Colonic mucosa (tissue), 4 donors: Measurements from ENCODE around the gene KCNH5. TPM values are rescaled to one million over a fixed set of nuclear protein-coding genes. Genes with fewer than 3 reads are reported as not detected.

Experiments used
- DNase-seq: peaks from one replicate; pipeline ENCODE4 v3.0.0-alpha.2; 2020
- H3K27ac ChIP-seq: fragments of 200-600 bp; one replicate; pipeline ENCODE4 v1.8.0; 2021
- H3K27me3 ChIP-seq: fragments of 200-600 bp; one replicate; pipeline ENCODE4 v1.8.0; 2021
- H3K36me3 ChIP-seq: fragments of 200-600 bp; one replicate; pipeline ENCODE4 v1.8.0; 2021
- H3K4me1 ChIP-seq: fragments of 200-600 bp; one replicate; pipeline ENCODE4 v1.8.0; 2021; ENCODE audit warnings: mild to moderate bottlenecking
- H3K4me3 ChIP-seq: fragments of 200-600 bp; one replicate; pipeline ENCODE4 v1.8.0; 2021
- H3K9ac ChIP-seq, 2 donors: one replicate each; pipeline ENCODE4 v1.7.0; 2013; ENCODE audit warnings: control low read depth in 2 of 2, low read depth in 2 of 2, low read length in 2 of 2
- H3K9me3 ChIP-seq: fragments of 200-600 bp; one replicate; pipeline ENCODE4 v1.8.0; 2021
- intact Hi-C: fragments of 100-400 bp; cut with DNase I; formaldehyde crosslinking; loops from one replicate; pipeline ENCODE4 v1.14.1; 2022
- total RNA-seq, 2 donors: library from RNA; stranded (reverse); fragmentation: NEBNext Ultra II Directional in 1 of 2; extraction: Animal tissue kit (Norgen Biotek cat#: 25700) in 1 of 2; gene quantifications; one replicate each; pipeline ENCODE4 v1.2.1, GENCODE V29; 2021
- TF ChIP-seq, protein P1 (sequence below): fragments of 200-600 bp; IDR thresholded peaks from one replicate; pipeline ENCODE4 v1.8.0; 2022; ENCODE audit warnings: antibody characterized with exemption, mild to moderate bottlenecking
- donor health status: healthy.
- donor health status: DM: no; HTN: no; CAD: no.
- donor health status: DM: no; HTN: no; CAD: no.

Gene KCNH5
- total RNA-seq, 2 donors from 2014 or later = 0.11 TPM; not detected in 1

DNA sequence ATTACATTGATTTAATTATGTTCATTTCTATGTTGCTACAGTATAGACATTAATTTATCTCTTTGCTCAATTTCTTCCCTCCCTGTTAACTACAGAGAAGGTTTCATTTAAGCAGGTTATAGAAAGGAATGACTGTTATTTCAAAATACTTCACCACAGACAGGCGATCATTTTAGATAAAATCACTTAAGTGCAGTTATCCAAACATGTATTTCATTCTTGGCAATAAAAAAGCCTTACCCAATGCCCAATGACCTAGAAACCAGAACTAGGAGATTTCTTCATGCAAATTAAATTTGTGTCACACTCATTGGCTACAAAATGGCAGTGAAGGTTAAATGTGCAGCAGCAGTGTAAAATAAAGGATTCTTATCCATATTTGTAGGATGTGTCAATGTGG is 266.4 kb downstream of the KCNH5 start:
- Histone ChIP-seq H3K27ac (no peak overlapping the region), H3K27me3 (no peaks in the 10 kb centered on the region), H3K4me1 (no peaks in the 10 kb centered on the region), H3K36me3 (no peaks in the 10 kb centered on the region), H3K9me3 (no peaks in the 10 kb centered on the region), H3K9ac (no peak overlapping the region), H3K4me3 (no peak overlapping the region)
- no peak for DNase-seq
- intact Hi-C loops = no loop called here
- TF ChIP-seq, protein P1, sequence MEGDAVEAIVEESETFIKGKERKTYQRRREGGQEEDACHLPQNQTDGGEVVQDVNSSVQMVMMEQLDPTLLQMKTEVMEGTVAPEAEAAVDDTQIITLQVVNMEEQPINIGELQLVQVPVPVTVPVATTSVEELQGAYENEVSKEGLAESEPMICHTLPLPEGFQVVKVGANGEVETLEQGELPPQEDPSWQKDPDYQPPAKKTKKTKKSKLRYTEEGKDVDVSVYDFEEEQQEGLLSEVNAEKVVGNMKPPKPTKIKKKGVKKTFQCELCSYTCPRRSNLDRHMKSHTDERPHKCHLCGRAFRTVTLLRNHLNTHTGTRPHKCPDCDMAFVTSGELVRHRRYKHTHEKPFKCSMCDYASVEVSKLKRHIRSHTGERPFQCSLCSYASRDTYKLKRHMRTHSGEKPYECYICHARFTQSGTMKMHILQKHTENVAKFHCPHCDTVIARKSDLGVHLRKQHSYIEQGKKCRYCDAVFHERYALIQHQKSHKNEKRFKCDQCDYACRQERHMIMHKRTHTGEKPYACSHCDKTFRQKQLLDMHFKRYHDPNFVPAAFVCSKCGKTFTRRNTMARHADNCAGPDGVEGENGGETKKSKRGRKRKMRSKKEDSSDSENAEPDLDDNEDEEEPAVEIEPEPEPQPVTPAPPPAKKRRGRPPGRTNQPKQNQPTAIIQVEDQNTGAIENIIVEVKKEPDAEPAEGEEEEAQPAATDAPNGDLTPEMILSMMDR = no peak

DNA sequence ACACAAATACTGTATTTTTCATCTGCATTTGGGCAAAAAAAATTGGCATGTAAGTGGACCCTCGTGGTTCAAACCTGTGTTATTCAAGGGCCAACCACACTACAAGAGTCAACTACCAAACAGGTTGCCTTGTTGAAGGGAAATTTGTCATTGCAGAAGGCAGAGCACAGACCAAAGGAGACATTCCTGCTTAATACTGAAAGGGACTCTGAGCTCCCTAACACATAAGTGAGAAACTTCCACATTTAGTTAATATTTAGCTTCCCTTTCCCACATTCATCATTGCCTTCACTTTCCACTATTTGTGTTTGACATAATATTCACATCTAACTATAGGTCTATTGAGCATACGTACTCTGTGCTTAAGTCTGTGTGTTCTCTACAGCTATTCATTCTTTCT is 266.9 kb downstream of the KCNH5 start:
- Histone ChIP-seq H3K27me3 (no peaks in the 10 kb centered on the region), H3K9me3 (no peaks in the 10 kb centered on the region), H3K4me3 (no peak overlapping the region), H3K36me3 (no peaks in the 10 kb centered on the region), H3K9ac (no peak overlapping the region), H3K27ac (no peak overlapping the region), H3K4me1 (no peaks in the 10 kb centered on the region)
- TF ChIP-seq, protein P1 = no peak
- no peak for DNase-seq
- intact Hi-C loops = no loop called here

DNA sequence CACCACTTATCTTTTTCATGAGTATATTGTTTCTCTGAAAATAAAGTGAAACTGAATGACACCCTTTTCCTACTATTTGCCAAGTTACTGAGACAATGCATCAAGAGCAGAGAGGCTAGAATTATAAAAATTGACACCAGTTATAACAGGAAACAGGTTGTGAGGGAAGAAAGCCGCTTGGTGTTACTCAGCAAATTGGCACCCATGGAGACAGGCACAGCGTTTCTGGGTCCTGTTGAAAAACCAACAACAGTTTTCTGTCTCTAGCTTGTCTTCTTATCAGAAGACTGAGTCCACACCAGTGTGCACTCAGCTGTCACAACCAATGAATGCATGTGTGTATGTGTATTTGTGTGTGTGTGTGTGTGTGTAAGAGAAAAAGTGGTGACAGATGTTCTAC is 267.7 kb downstream of the KCNH5 start:
- H3K27me3 ChIP-seq = no peaks in the 10 kb centered on the region
- DNase-seq = no peak
- no peaks in the 10 kb centered on the region for H3K4me1 ChIP-seq
- H3K36me3 ChIP-seq = no peaks in the 10 kb centered on the region
- H3K4me3 ChIP-seq = no peak overlapping the region
- TF ChIP-seq, protein P1 = no peak
- intact Hi-C loops = no loop called here
- no peaks in the 10 kb centered on the region for H3K9me3 ChIP-seq
- no peak overlapping the region for H3K27ac ChIP-seq
- H3K9ac ChIP-seq = no peak overlapping the region

DNA sequence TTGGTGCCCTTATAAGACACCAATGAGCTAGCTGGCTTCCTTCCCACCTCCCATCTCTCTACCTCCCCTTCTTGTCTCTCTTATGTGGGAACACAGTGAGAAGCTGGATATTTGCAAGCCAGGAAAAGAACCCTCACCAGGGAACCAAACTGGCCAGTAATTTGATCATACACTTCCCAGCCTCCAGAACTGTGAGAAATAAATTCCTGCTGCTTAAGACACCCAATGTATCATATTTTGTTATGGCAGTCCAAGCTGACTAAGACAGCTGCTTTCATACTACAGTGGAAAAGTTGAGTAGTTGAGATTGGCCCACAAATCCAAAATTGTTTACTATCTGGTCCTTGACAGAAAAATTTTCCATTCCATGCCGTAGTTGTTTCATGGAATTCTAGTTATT is 269.0 kb downstream of the KCNH5 start:
- no peak for DNase-seq
- H3K27me3 ChIP-seq = no peaks in the 10 kb centered on the region
- H3K4me1 ChIP-seq = no peaks in the 10 kb centered on the region
- H3K4me3 ChIP-seq = no peak overlapping the region
- intact Hi-C loops = no loop called here
- TF ChIP-seq, protein P1 = no peak
- no peaks in the 10 kb centered on the region for H3K36me3 ChIP-seq
- H3K27ac ChIP-seq = no peak overlapping the region
- no peak overlapping the region for H3K9ac ChIP-seq
- no peaks in the 10 kb centered on the region for H3K9me3 ChIP-seq

DNA sequence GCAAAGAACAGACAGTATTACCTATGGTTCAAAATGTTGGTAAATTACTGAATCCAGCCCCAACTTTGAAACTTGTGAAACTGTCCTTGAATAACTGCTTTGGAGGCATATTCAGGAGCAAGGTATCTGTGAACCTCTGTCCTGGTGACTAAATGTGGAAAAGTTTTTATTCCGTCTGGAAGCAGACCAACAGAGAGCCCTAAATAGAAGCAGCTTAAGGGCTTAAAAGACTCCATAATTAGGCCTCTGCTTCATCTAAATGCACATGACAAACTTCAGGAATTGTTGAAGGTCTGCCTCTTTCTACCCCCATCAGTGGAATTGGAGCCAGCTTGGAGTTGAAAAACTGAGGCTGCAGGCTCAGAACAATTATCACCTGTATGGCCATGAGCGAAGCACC is 276.5 kb downstream of the KCNH5 start:
- Histone ChIP-seq H3K9ac (no peak overlapping the region), H3K27ac (no peak overlapping the region), H3K4me3 (no peak overlapping the region), H3K27me3 (no peaks in the 10 kb centered on the region), H3K4me1 (no peaks in the 10 kb centered on the region), H3K9me3 (no peaks in the 10 kb centered on the region), H3K36me3 (no peaks in the 10 kb centered on the region)
- intact Hi-C loops = no loop called here
- DNase-seq = no peak
- TF ChIP-seq, protein P1 = no peak

DNA sequence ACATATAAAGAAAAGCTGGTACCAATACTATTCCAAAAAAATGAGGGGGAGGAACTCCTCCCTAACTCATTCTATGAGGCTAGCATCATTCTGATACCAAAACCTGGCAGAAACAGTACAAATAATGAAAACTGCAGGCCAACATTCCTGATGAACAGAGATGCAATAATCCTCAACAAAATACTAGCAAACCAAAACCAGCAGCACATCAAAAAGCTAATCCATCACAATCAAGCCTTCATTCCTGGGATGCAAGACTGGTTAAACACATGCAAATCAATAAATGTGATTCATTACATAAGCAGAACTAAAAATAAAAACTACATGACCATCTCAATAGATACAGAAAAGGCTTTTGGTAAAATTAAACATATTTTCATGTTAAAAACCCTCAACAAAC is 281.3 kb downstream of the KCNH5 start:
- H3K36me3 ChIP-seq = no peaks in the 10 kb centered on the region
- intact Hi-C loops = no loop called here

More for the DNA sequence above, 281.3 kb downstream of the KCNH5 start:
- Histone ChIP-seq H3K4me3 (no peak overlapping the region), H3K9me3 (no peaks in the 10 kb centered on the region), H3K4me1 (no peaks in the 10 kb centered on the region), H3K27ac (no peak overlapping the region), H3K9ac (no peak overlapping the region), H3K27me3 (no peaks in the 10 kb centered on the region)
- TF ChIP-seq, protein P1 = no peak
- DNase-seq = no peak
